Loucy (cell line): ENCODE data around the gene WDR11.

Experiments used
- CTCF ChIP-seq: fragments of 200-600 bp; sonication (generic); conservative IDR thresholded peaks from 2 replicates; pipeline ENCODE4 v1.5.1; 2014; ENCODE audit warnings: mild to moderate bottlenecking, antibody characterized with exemption, low read length
- EZH2phosphoT487 ChIP-seq: fragments of 200-600 bp; IDR thresholded peaks from 2 replicates; pipeline ENCODE4 v1.6.1; 2018; ENCODE audit warnings: antibody characterized with exemption, mild to moderate bottlenecking, moderate library complexity, borderline replicate concordance

- TF ChIP-seq CTCF (no peak), EZH2phosphoT487 (no peak)
Measured at GRCh38 chr10:120953897-120954296, 102.7 kb downstream of the WDR11 start.
